Heart right ventricle (tissue), 16 donors: Measurements from ENCODE around the gene ARMH2. TPM values are rescaled to one million over a fixed set of nuclear protein-coding genes. Genes with fewer than 3 reads are reported as not detected.

ENCODE experiments used
- ATAC-seq, 8 donors: fragments of 200-7000 bp; cut with Tn5 transposase; one replicate each; pipeline ENCODE4 v1.9.1; 2020; ENCODE audit warnings: mild to moderate bottlenecking in 8 of 8, moderate library complexity in 8 of 8, moderate number of reproducible peaks in 1 of 8
- DNase-seq, 2 donors: peaks; one replicate each; pipeline ENCODE4 v3.0.0-alpha.2; 2020
- H3K27ac ChIP-seq, 10 donors: fragments of 200-600 bp; sonication (generic) in 2 of 10; one replicate each; pipeline versions ENCODE4 v1.5.0 to v1.8.0; 2020 to 2022; ENCODE audit warnings: mild to moderate bottlenecking in 3 of 10
- H3K27me3 ChIP-seq, 7 donors: fragments of 200-600 bp; one replicate each; pipeline ENCODE4 v1.8.0; 2021 to 2022; ENCODE audit warnings: mild to moderate bottlenecking in 2 of 7
- H3K36me3 ChIP-seq, 9 donors: fragments of 200-600 bp; sonication (generic) in 1 of 9; one replicate each; pipeline versions ENCODE4 v1.5.0 to v1.8.0; 2020 to 2022; ENCODE audit warnings: mild to moderate bottlenecking in 2 of 9
- H3K4me1 ChIP-seq, 9 donors: fragments of 200-600 bp; sonication (generic) in 1 of 9; one replicate each; pipeline versions ENCODE4 v1.5.0 to v1.8.0; 2020 to 2022; ENCODE audit warnings: mild to moderate bottlenecking in 4 of 9
- H3K4me3 ChIP-seq, 10 donors: fragments of 200-600 bp; sonication (generic) in 2 of 10; one replicate each; pipeline versions ENCODE4 v1.5.0 to v1.8.0; 2020 to 2022; ENCODE audit warnings: mild to moderate bottlenecking in 7 of 10, moderate library complexity in 2 of 10
- H3K9me3 ChIP-seq, 11 donors: fragments of 200-600 bp in 10 of 11; sonication (generic) in 2 of 11; one replicate each; pipeline versions ENCODE4 v1.5.0 to v1.8.0; 2013 to 2022; ENCODE audit warnings: mild to moderate bottlenecking in 2 of 11, control low read depth in 1 of 11, moderate library complexity in 1 of 11
- WGBS, 2 donors: extraction: QIAGEN DNeasy Blood & Tissue Kit; methylation state at CpG; one replicate each; pipeline ENCODE4 v1.1.7; 2013; ENCODE audit warnings: inconsistent platforms in 1 of 2; 5-methylcytosine and 5-hydroxymethylcytosine counted together
- intact Hi-C, 10 donors: fragments of 100-400 bp; cut with DNase I; formaldehyde crosslinking; loops; one replicate each; pipeline versions ENCODE4 v1.11.1 to v1.14.2; 2022
- long read RNA-seq, 3 donors: library from polyadenylated mRNA; unstranded; transcript quantifications; one replicate each; pipeline ENCODE4 v2.0.0, GENCODE V29; 2020 to 2021
- polyA plus RNA-seq, 2 donors: library from polyadenylated mRNA; stranded (reverse); fragments of 200-250 nt; gene quantifications; one replicate each; pipeline ENCODE4 v1.2.3, GENCODE V29; 2013
- total RNA-seq, 10 donors: library from RNA; stranded (reverse); fragmentation: NEBNext Ultra II Directional in 3 of 10; extraction: Animal tissue kit (Norgen Biotek cat#: 25700) in 3 of 10; gene quantifications; one replicate each; pipeline versions ENCODE4 v1.2.1 to v1.2.4, GENCODE V29; 2021 to 2023
- TF ChIP-seq, protein P1 (sequence below), 9 donors: fragments of 200-600 bp; sonication (generic) in 2 of 9; IDR thresholded peaks; one replicate each; pipeline versions ENCODE4 v1.5.0 to v1.8.0; 2021 to 2022; ENCODE audit warnings: antibody characterized with exemption in 9 of 9, mild to moderate bottlenecking in 5 of 9, moderate library complexity in 1 of 9
- donor health status: Arrhythmogenic right ventricular cardiomyopathy.
- donor health status: ischemic (EF 13 %, LVEDD 7.1; RV severe dilation, severe dysfunction).
- donor health status: healthy with polysubstance abuse.
- donor health status: DM: no; HTN: yes; CAD: no.
- donor health status: DM: no; HTN: no; CAD: no.
- donor health status: ischemic (EF 25% LVEDD 6.9; RV normal size, moderate dysfunction).
- donor health status: ischemic (EF 25% LVEDD 5.7; RV mildly dilated, moderate dysfunction).
- donor health status: healthy.
- donor health status: DM: yes; HTN: yes; CAD: no.
- donor health status: Ischemic cardiomyopathy.
- donor health status: ischemic (EF 35%, LVEDD 5.7; RV mildly dilated, moderate dysfunction).
- donor health status: nonischemic (EF 11% LVEDD 7.7; RV severe dilation, severe dysfunction).
- donor health status: DM: yes; HTN: yes; CAD: no.
- donor health status: PGD.
- donor health status: ischemic (EF 29% LVEDD 5.4; RV normal size, mild dysfunction).
- donor health status: nonischemic (EF 23%, LVEDD 6.1; RV moderate dilation, normal function).

The ARMH2 gene
- total RNA-seq = not detected
- not detected for polyA plus RNA-seq
- long read RNA-seq, donor 1 = 0 reads
- long read RNA-seq, donor 2 = 0 reads
- long read RNA-seq, donor 3 = 0 reads

DNA sequence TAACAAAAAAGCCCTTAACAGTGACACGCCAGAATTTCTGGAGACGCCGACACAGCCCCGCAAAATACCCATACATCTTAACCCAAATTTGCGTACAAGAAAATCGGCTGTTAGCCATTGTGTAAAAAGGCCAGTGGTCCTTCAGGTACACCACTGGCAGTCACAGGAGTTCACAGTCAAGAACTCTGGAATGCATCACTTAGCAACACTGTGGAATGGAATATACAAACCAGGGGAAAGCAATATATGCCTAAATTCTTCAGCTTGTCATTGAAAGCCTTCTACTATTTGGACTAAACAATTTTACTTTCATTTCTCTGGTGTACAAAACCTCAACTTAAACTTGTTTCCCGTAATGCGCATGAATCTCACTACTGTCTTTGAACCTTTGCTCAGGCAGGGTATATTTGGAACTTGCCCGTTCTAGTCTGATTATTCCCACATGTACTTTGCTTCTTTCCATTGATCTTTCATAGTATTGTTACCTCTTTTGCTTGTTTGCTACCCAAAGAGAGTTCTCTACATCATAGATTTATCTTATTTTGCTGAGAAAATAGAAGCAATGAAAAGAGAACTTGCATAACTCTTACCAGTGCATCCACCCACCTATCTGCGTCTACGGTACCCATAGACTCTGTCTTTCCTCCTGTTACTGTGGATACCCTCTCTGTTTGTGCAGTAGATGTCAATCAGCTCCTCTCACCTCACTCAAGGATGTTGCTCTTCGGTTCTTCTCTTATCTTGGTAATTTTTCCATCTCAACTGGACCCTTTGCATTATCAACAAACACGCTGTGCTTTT lies at the start of gene ARMH2:
Gene ARMH2 (minus strand): TSS at position 178 of the 801 bp plus-strand sequence. CDS start 60 bp downstream, at position 118.
- 80 to 85% methylated on average over 13 of the region's 13 CpGs for WGBS, 2 donors
- Histone ChIP-seq H3K4me3 (no peak within 1 kb of the TSS), H3K27ac (no peak within 1 kb of the TSS), H3K4me1 (no peaks in the 10 kb centered on the region), H3K36me3 (peaks cover 0 to 9% (median 0%) of the 10 kb centered on the region in 9 donors), H3K27me3 (no peaks in the 10 kb centered on the region), H3K9me3 (no peaks in the 10 kb centered on the region)
- DNase-seq (no peak), ATAC-seq (no peak)
- TF ChIP-seq, protein P1, sequence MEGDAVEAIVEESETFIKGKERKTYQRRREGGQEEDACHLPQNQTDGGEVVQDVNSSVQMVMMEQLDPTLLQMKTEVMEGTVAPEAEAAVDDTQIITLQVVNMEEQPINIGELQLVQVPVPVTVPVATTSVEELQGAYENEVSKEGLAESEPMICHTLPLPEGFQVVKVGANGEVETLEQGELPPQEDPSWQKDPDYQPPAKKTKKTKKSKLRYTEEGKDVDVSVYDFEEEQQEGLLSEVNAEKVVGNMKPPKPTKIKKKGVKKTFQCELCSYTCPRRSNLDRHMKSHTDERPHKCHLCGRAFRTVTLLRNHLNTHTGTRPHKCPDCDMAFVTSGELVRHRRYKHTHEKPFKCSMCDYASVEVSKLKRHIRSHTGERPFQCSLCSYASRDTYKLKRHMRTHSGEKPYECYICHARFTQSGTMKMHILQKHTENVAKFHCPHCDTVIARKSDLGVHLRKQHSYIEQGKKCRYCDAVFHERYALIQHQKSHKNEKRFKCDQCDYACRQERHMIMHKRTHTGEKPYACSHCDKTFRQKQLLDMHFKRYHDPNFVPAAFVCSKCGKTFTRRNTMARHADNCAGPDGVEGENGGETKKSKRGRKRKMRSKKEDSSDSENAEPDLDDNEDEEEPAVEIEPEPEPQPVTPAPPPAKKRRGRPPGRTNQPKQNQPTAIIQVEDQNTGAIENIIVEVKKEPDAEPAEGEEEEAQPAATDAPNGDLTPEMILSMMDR (IDR thresholded peaks at IDR 0.05) = no peak
- intact Hi-C loops = no loop called here

GRCh38 chr6:24848461-24848860 lies 49.7 kb upstream of the ARMH2 start:
- H3K36me3 ChIP-seq = peaks cover 0 to 97% (median 12%) of the 10 kb centered on the region in 9 donors
- TF ChIP-seq, protein P1 (IDR thresholded peaks at IDR 0.05) = no peak
- intact Hi-C loops = no loop called here
- DNase-seq (no peak), ATAC-seq (no peak)
- peaks cover 0 to 7% (median 4%) of the 10 kb centered on the region in 9 donors for H3K4me1 ChIP-seq
- WGBS, 2 donors = 92 to 94% methylated on average over 4 of the region's 4 CpGs
- no peaks in the 10 kb centered on the region for H3K27me3 ChIP-seq
- no peaks in the 10 kb centered on the region for H3K9me3 ChIP-seq
- no peak overlapping the region for H3K27ac ChIP-seq
- H3K4me3 ChIP-seq = no peak overlapping the region

DNA sequence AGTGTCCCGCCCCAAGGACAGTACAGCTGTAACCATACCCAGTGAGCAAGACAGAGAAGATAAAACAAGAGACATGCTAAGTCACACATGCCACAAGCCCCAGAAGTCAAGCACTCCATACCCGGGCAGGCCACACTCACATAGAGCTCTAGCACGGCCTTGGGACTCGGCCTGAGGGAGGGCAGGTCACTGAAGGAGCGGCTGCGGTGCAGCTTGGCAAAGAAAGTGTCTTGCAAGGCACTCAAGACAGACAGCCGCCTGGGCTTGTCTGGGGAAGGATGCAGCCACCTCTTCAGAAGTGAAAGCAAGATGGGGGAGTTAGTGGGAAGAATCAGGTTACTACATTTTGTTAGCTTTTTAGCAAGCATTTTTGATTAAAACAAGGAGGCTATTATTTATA lies 48.7 kb upstream of the ARMH2 start:
- TF ChIP-seq, protein P1 (IDR thresholded peaks at IDR 0.05) = no peak
- H3K9me3 ChIP-seq = no peaks in the 10 kb centered on the region
- H3K27ac ChIP-seq = no peak overlapping the region
- peaks cover 0 to 7% (median 4%) of the 10 kb centered on the region in 9 donors for H3K4me1 ChIP-seq
- H3K27me3 ChIP-seq = no peaks in the 10 kb centered on the region
- ATAC-seq (no peak), DNase-seq (no peak)
- H3K4me3 ChIP-seq = no peak overlapping the region
- 90 to 92% methylated on average over 7 of the region's 7 CpGs for WGBS, 2 donors
- peaks cover 0 to 96% (median 12%) of the 10 kb centered on the region in 9 donors for H3K36me3 ChIP-seq
- intact Hi-C loops = no loop called here

DNA sequence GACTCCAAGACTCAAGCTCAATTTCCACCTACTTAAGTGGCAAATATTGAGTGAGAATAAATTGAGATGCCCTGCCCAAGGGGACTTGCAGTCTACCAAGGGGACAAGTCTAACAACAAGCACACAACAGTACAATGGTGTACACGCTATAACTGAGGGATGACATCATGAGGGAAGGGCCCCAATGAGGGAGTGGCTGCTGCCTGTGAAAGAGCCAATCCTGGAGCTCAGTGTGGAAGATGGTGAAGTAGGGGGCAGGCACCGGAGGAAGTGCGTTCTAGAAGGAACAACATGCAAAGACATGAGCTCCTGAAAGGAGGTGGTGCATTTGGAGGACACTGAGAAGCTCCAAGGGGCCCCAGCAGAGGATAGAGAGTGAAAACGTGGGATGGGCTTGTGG lies 46.9 kb upstream of the ARMH2 start:
- TF ChIP-seq, protein P1 (IDR thresholded peaks at IDR 0.05) = no peak
- Histone ChIP-seq H3K27me3 (no peaks in the 10 kb centered on the region), H3K4me1 (peaks cover 0 to 7% (median 4%) of the 10 kb centered on the region in 9 donors), H3K9me3 (no peaks in the 10 kb centered on the region), H3K4me3 (no peak overlapping the region), H3K36me3 (peaks cover 0 to 96% (median 12%) of the 10 kb centered on the region in 9 donors), H3K27ac (no peak overlapping the region)
- no peak for DNase-seq
- no peak for ATAC-seq
- 90 to 94% methylated on average over 4 of the region's 4 CpGs for WGBS, 2 donors
- intact Hi-C loops = no loop called here
